K562 (cell line): Measurements from ENCODE around the gene LAMTOR1. TPM values are rescaled to one million over a fixed set of nuclear protein-coding genes. Genes with fewer than 3 reads are reported as not detected.
A peak's percentile ranks its signal among the peaks of the same experiment; 100 is the strongest.

Experiments
- CBX8 ChIP-seq: fragments of 200-600 bp; sonication (generic); IDR thresholded peaks from 2 replicates; pipeline ENCODE4 v1.6.1; 2012; ENCODE audit warnings: borderline replicate concordance, mixed run types, low read depth, mild to moderate bottlenecking, moderate library complexity, mixed read lengths, low read length, control low read depth, inconsistent platforms; ENCODE audit not compliant: poor library complexity, severe bottlenecking; ENCODE audit errors: extremely low read depth
- HOXB6 ChIP-seq: fragments of 250-450 bp; sonication (Bioruptor Pico); IDR thresholded peaks from 2 replicates; pipeline ENCODE4 v1.5.1; 2022; ENCODE audit warnings: mild to moderate bottlenecking, borderline replicate concordance
- MYNN ChIP-seq, 2 experiments: sonication (generic); formaldehyde crosslinking in 1 of 2; IDR thresholded peaks; 2 replicates each; pipeline versions ENCODE4 v1.5.0 to v1.6.1; 2016 to 2020; ENCODE audit warnings: antibody characterized with exemption in 1 of 2, missing genetic modification reagents in 1 of 2
- NFATC3 ChIP-seq: fragments of 450-650 bp; IDR thresholded peaks from 2 replicates; pipeline ENCODE4 v1.6.1; 2017; ENCODE audit warnings: mild to moderate bottlenecking
- PCBP2 ChIP-seq: fragments of 200-400 bp; formaldehyde crosslinking; IDR thresholded peaks from 2 replicates; pipeline ENCODE4 v1.6.1; 2018; ENCODE audit warnings: low read length, low read depth, mild to moderate bottlenecking, moderate library complexity; ENCODE audit not compliant: poor library complexity, severe bottlenecking
- PHF21A ChIP-seq: fragments of 450-650 bp; IDR thresholded peaks from 2 replicates; pipeline ENCODE4 v1.6.1; 2017; ENCODE audit warnings: low read depth, borderline replicate concordance
- SPI1 ChIP-seq: IDR thresholded peaks from 2 replicates; pipeline ENCODE4 v1.6.1; 2011; ENCODE audit warnings: low read depth, low read length, control low read depth, borderline replicate concordance
- ZBTB1 ChIP-seq: sonication (generic); formaldehyde crosslinking; IDR thresholded peaks from 2 replicates; pipeline ENCODE4 v1.8.1; 2023; ENCODE audit warnings: missing genetic modification reagents, low read depth, mild to moderate bottlenecking, borderline replicate concordance
- ZNF583 ChIP-seq: fragments of 250-450 bp; sonication (Bioruptor Pico); IDR thresholded peaks from 2 replicates; pipeline ENCODE4 v1.4.0; 2020
- polyA plus RNA-seq, 8 experiments: library from polyadenylated mRNA; depleted of rRNA in 4 of 8; stranded (reverse) in 5 of 8; unstranded in 3 of 8; fragments of >200 nt; fragmentation: Nextera tagmentation in 2 of 8; fragmentation: Illumina TruSeq in 1 of 8; extraction: Ambion mirVana in 2 of 8; extraction: Trizol in 1 of 8; gene quantifications; 2 replicates each; pipeline versions ENCODE4 v1.2.1 to v1.2.3, GENCODE V29; 2011 to 2014; ENCODE audit warnings: inconsistent platforms in 1 of 8, missing spikeins in 1 of 8
- total RNA-seq, 7 experiments: library from RNA; depleted of rRNA in 6 of 7; stranded (reverse); fragments of >200 nt in 6 of 7; fragmentation: Illumina TruSeq in 2 of 7; extraction: Trizol in 2 of 7; gene quantifications; 2 replicates each; pipeline versions ENCODE4 v1.2.1 to v1.2.3, GENCODE V29; 2011 to 2021; ENCODE audit warnings: low replicate concordance in 1 of 7
- TF ChIP-seq, protein P1 (sequence below), 2 experiments: fragments of 450-650 bp in 1 of 2; sonication (generic) in 1 of 2; formaldehyde crosslinking in 1 of 2; IDR thresholded peaks in 1 of 2; conservative IDR thresholded peaks in 1 of 2; 2 replicates each; pipeline versions ENCODE4 v1.6.1 to v1.8.1; 2016 to 2023; ENCODE audit warnings: mild to moderate bottlenecking in 2 of 2, moderate library complexity in 2 of 2, inconsistent platforms in 1 of 2, missing genetic modification reagents in 1 of 2
- TF ChIP-seq, protein P2 (sequence below): fragments of 200-800 bp; sonication (Bioruptor generic); IDR thresholded peaks from 2 replicates; pipeline ENCODE4 v1.6.1; 2017; ENCODE audit warnings: missing genetic modification characterization, missing compliant biosample characterization
- TF ChIP-seq, protein P3 (sequence below): sonication (generic); formaldehyde crosslinking; IDR thresholded peaks from 2 replicates; pipeline ENCODE4 v1.8.1; 2022; ENCODE audit warnings: missing genetic modification reagents
- TF ChIP-seq, protein P4 (sequence below), 2 experiments: fragments of 450-650 bp; formaldehyde crosslinking in 1 of 2; IDR thresholded peaks; 2 replicates each; pipeline versions ENCODE4 v1.4.0 to v1.6.1; 2014 to 2020; ENCODE audit warnings: mild to moderate bottlenecking in 2 of 2, borderline replicate concordance in 1 of 2, low read depth in 1 of 2

The LAMTOR1 gene
- total and polyA plus RNA-seq, 9 of the 15 experiments (the other 6 are each of a cell fraction or from before 2014, with no cell fraction given): 62.6 to 104 (median 85.3) TPM

DNA sequence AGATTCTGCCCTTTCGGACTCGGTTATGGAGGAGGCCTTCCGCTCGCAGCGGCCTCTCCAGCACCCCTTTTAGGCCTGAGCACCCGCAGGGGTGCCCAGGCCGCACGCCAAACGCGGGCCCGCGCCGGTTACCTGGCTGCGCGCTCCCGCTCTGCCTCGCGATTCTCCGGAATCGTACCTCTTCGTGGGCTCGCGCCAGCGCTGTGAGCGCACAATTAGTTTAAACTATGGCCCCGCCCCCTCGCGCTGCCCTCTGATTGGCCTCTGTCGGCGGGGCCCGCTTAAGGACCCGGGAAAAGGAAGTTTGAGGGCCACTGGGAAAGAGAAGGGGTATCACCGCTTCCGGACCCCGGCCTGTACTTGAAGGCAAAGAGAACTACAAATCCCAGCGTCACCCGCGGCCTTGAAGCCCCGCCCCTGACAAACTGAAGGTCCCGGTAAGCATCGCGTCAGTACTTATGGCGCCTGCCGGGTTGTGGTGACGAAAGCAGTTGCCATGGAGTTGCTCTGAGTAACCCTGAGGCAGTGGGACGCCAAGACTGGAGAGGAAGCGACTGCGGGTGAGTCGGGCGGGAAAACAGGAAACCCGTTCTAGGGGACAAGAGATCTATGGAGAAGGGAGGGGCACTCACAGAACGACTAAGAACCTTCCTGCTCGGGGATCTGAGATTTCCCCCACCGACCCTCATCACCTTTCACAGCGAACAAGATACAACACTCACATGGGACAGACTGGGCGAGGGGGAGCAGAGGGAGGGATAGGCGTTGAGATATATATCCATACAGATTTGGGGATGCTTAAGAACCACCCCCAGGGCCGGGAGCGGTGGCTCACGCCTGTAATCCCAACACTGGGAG lies 22.5 kb downstream of the LAMTOR1 start, which contains the start of the genes LRRC51 and NUMA1 (continued):
- TF ChIP-seq, protein P1, sequence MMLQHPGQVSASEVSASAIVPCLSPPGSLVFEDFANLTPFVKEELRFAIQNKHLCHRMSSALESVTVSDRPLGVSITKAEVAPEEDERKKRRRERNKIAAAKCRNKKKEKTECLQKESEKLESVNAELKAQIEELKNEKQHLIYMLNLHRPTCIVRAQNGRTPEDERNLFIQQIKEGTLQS (IDR thresholded peaks at IDR 0.05): peak; percentile 70; the same call in 1 of the 2 replicates
- TF ChIP-seq, protein P1 (CRISPR knock-in tag; conservative IDR thresholded peaks at IDR 0.05): no peak
- TF ChIP-seq MYNN (IDR thresholded peaks at IDR 0.05) (peak; percentile 99), MYNN (CRISPR knock-in tag; IDR thresholded peaks at IDR 0.05) (0 out of 2 replicates have a peak, but pooled peaks have one; percentile 63), PHF21A (no peak), NFATC3 (no peak), SPI1 (peak; percentile 88), HOXB6 (CRISPR knock-in tag) (no peak), ZBTB1 (CRISPR knock-in tag) (no peak), PCBP2 (no peak), CBX8 (no peak), ZNF583 (CRISPR knock-in tag) (no peak)
- TF ChIP-seq, protein P2, sequence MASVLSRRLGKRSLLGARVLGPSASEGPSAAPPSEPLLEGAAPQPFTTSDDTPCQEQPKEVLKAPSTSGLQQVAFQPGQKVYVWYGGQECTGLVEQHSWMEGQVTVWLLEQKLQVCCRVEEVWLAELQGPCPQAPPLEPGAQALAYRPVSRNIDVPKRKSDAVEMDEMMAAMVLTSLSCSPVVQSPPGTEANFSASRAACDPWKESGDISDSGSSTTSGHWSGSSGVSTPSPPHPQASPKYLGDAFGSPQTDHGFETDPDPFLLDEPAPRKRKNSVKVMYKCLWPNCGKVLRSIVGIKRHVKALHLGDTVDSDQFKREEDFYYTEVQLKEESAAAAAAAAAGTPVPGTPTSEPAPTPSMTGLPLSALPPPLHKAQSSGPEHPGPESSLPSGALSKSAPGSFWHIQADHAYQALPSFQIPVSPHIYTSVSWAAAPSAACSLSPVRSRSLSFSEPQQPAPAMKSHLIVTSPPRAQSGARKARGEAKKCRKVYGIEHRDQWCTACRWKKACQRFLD: no peak
- TF ChIP-seq, protein P3, sequence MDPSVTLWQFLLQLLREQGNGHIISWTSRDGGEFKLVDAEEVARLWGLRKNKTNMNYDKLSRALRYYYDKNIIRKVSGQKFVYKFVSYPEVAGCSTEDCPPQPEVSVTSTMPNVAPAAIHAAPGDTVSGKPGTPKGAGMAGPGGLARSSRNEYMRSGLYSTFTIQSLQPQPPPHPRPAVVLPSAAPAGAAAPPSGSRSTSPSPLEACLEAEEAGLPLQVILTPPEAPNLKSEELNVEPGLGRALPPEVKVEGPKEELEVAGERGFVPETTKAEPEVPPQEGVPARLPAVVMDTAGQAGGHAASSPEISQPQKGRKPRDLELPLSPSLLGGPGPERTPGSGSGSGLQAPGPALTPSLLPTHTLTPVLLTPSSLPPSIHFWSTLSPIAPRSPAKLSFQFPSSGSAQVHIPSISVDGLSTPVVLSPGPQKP (CRISPR knock-in tag): no peak
- TF ChIP-seq, protein P4, sequence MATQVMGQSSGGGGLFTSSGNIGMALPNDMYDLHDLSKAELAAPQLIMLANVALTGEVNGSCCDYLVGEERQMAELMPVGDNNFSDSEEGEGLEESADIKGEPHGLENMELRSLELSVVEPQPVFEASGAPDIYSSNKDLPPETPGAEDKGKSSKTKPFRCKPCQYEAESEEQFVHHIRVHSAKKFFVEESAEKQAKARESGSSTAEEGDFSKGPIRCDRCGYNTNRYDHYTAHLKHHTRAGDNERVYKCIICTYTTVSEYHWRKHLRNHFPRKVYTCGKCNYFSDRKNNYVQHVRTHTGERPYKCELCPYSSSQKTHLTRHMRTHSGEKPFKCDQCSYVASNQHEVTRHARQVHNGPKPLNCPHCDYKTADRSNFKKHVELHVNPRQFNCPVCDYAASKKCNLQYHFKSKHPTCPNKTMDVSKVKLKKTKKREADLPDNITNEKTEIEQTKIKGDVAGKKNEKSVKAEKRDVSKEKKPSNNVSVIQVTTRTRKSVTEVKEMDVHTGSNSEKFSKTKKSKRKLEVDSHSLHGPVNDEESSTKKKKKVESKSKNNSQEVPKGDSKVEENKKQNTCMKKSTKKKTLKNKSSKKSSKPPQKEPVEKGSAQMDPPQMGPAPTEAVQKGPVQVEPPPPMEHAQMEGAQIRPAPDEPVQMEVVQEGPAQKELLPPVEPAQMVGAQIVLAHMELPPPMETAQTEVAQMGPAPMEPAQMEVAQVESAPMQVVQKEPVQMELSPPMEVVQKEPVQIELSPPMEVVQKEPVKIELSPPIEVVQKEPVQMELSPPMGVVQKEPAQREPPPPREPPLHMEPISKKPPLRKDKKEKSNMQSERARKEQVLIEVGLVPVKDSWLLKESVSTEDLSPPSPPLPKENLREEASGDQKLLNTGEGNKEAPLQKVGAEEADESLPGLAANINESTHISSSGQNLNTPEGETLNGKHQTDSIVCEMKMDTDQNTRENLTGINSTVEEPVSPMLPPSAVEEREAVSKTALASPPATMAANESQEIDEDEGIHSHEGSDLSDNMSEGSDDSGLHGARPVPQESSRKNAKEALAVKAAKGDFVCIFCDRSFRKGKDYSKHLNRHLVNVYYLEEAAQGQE (IDR thresholded peaks at IDR 0.05; ENCODE audit: borderline replicate concordance): no peak
- TF ChIP-seq, protein P4 (CRISPR knock-in tag; IDR thresholded peaks at IDR 0.05; ENCODE audit: low read depth): no peak
